D341Med (cell line): Measurements from ENCODE around the gene PLAU.
"Not testable (repeated sequence)": the region's sequence is repeated elsewhere in the genome, so short reads cannot be mapped to it uniquely, and the experiment has no call there.

Source experiments
- DNase-seq: peaks from one replicate; pipeline ENCODE4 v3.0.0; 2012; ENCODE audit warnings: low spot score

PLAU gene

GRCh38 chr10:73922007-73922863 is 11.3 kb downstream of the PLAU start:
- DNase-seq: no peak

GRCh38 chr10:73922864-73923133 is 11.9 kb downstream of the PLAU start:
- no peak for DNase-seq

GRCh38 chr10:73923935-73924598 is 13.1 kb downstream of the PLAU start:
- DNase-seq: no peak

DNA sequence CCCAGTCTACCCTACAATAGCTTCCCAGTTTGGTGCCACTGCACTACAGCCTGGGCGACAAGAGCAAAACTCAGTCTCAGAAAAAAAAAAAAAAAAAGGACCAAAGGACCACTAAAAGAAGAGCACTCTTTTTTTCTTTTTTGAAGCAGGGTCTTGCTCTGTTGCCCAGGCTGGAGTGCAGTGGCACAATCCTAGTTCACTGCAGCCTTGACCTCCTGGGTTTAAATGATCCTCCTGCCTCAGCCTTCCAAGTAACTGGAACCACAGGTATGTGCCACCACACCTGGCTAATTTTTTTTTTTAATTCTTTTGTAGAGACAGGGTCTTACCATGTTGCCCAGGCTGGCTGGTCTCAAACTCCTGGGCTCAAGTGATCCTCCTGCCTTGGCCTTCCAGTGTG is 14.0 kb downstream of the PLAU start:
- DNase-seq: no peak

DNA sequence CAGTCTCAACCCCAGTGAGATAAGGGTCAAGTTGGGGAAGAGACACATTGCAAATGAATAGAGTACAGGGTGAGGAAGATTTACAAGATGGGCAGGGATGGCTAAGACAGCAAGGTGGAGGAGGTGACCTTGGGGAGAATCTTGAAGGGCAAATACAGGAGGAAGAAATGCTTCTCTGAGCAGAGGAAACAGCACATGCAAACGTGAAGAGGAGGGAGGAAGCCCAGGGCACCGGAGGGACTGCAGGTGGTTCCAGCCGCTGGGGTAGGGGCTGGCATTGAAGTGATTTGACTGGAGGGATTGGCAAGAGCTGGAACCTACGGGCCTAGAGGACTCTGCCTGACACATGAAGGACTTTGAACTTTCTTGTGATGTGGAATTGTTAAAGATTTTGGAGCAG is 14.6 kb downstream of the PLAU start:
- DNase-seq: no peak

DNA sequence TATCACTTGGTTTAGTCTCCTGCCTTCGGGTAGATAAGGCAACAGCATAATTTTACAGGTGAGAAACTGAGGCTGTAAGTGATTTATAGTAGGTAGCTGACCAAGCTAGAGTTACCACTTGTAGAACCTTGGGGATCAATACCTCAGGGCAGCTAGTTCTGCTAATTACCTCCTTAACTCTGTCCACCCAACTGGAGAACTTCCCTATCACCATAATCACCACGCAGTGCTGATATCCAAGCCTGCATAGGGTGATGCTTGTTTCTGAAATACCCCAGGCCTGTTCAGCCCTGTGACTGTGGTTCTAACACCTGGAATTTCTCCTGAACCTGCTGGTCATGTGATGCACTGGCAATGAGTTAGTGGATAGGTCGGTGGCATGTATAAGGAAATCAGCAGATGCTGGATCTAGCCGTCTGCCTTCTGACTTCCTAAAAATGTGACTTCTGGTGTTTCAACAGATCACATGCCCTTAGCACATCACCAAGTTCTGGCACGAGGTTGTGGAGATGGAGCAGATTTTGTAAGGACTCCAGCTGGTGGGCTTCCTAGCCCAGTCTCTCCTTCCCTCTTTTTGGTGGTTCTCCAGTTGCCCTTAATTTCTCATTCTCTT is 15.3 kb downstream of the PLAU start:
- DNase-seq: no peak

GRCh38 chr10:73930630-73931327 is 19.8 kb downstream of the PLAU start:
- not testable (repeated sequence) for DNase-seq

GRCh38 chr10:73931767-73932619 is 21.1 kb downstream of the PLAU start:
- no peak for DNase-seq

GRCh38 chr10:73932620-73933112 is 21.7 kb downstream of the PLAU start:
- no peak for DNase-seq

- no peak for DNase-seq
Observed at GRCh38 chr10:73934074-73934473, 23.1 kb downstream of the PLAU start.

DNA sequence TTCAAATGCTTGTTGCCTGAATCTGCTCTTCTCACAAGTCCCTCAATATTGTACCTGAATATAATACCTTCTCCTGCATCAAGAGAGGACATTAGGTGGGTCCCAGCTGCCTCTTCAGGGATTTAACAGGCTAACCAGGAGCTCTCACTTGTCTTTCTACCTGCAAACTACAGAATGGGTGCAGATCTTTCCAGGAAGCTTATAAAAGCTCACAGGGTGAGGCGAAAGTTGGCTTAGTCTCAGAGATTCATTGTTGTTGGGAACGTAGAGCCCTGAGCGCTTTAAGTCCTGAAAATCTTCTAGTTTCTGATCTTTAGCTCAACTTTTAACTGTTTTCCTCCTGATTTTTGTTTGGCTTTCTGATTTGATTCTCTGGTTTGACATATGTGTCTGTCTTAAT is 25.0 kb downstream of the PLAU start:
- DNase-seq: no peak

- no peak for DNase-seq
Observed at GRCh38 chr10:73937333-73938043, 26.6 kb downstream of the PLAU start.

DNA sequence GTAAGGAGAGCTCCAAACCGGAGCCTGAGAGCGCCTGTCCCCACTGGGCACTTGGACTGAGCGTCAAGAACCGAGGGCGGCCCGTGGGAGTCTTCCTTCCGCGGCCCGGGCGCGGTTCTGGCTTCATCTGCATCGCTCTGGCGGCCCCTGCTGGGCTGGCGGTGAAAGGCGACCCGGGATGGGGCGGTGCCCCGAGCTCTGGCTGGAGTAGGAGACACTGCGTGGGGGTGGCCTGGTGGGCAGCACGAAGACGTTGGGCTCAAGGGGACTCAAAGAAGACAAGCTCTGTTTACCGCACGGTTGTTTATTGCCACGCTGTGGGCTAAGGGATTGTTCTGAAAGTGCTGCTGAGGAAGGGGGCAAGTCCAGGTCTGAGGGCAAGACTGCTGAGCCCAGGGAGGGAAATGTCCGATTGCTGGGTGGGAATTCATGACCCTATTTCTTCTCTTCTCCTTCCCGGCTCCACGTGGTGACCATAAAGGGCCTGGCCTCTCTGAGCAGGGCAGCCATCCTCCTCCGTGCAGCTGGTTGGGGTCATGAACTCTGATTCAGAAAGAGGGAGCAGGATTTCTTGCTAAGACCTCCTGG is 29.8 kb downstream of the PLAU start:
- DNase-seq: peak; percentile 88

DNA sequence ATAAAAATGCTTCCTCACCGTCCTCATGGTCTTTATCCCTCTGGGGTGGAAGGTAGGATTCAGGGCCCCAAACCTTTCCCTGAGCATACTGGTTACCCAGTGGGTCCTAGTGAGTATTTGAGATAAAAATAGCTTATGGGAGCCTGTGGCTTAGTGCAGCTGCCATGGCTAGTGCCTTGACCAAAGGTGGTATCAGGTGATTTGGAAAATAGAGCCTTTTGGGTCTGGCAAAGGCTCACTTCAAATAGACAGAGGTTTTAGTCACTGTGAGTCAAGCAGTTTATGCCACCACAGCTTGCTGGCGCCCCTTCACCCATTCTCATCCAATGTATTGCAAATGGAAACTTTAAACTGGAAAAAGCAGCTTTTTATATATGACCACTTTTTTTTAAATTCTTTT is 30.4 kb downstream of the PLAU start:
- DNase-seq: no peak

DNA sequence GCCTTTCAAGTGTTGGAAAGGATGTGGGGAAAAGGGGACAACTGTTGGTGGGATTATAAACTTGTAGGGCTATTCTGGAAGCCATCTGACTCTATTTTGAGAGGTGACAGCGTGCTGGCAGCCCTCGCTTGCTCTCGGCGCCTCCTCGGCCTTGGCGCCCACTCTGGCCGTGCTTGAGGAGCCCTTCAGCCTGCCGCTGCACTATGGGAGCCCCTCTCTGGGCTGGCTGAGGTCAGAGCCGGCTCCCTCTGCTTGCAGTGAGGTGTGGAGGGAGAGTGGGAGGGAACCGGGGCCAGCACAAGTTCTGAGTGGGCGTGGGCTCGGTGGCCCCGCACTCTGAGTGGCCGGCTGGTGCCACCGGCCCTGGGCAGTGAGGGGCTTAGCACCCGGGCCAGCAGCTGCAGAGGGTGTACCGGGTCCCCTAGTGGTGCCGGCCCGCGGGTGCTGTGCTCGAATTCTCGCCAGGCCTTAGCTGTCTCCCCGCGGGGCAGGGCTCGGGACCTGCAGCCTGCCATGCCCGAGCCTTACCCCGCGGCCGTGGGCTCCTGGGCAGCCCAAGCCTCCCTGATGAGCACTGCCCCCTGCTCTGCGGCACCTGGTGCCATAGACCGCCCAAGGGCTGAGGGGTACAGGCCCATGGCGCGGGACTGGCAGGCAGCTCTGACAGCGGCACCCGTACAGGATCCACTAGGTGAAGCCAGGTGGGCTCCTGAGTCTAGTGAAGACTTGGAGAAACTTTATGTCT is 33.6 kb downstream of the PLAU start:
- DNase-seq: no peak

- no peak for DNase-seq
Observed at GRCh38 chr10:73946253-73947145, 35.6 kb downstream of the PLAU start.

- no peak for DNase-seq
Observed at GRCh38 chr10:73948947-73949633, 38.2 kb downstream of the PLAU start.
